ENCODE results near the gene HSD17B12.

Gene HSD17B12

GRCh38 chr11:43866520-43866919, 186.0 kb downstream of the HSD17B12 start:
- H3K9ac ChIP-seq (ENCODE audit: low read length in 5 of 5): no peak overlapping the region
- H3K27ac ChIP-seq (ENCODE audit: low read depth, low read length): no peak overlapping the region
- no peak overlapping the region for H3K4me3 ChIP-seq (ENCODE audit: low read depth in 1 of 5, low read length in 5 of 5)
- H3K27me3 ChIP-seq (ENCODE audit: control insufficient read depth in 5 of 5, insufficient read depth in 4 of 5, low read length in 5 of 5): peaks cover 0 to 7% (median 0%) of the 10 kb centered on the region in 5 donors
- peaks cover 0 to 3% (median 0%) of the 10 kb centered on the region in 5 donors for H3K4me1 ChIP-seq (ENCODE audit: control insufficient read depth in 5 of 5, insufficient read depth in 5 of 5, low read length in 5 of 5)
- no peaks in the 10 kb centered on the region for H3K9me3 ChIP-seq (ENCODE audit: control insufficient read depth in 5 of 5, low read length in 5 of 5)
- H3K36me3 ChIP-seq (ENCODE audit: control insufficient read depth in 5 of 5, insufficient read depth in 5 of 5, low read length in 5 of 5): no peaks in the 10 kb centered on the region

- Histone ChIP-seq H3K9ac (ENCODE audit: low read length in 5 of 5) (no peak overlapping the region), H3K27ac (ENCODE audit: low read depth, low read length) (no peak overlapping the region), H3K36me3 (ENCODE audit: control insufficient read depth in 5 of 5, insufficient read depth in 5 of 5, low read length in 5 of 5) (no peaks in the 10 kb centered on the region), H3K27me3 (ENCODE audit: control insufficient read depth in 5 of 5, insufficient read depth in 4 of 5, low read length in 5 of 5) (peaks cover 0 to 9% (median 0%) of the 10 kb centered on the region in 5 donors), H3K4me1 (ENCODE audit: control insufficient read depth in 5 of 5, insufficient read depth in 5 of 5, low read length in 5 of 5) (peaks cover 0 to 3% (median 0%) of the 10 kb centered on the region in 5 donors), H3K4me3 (ENCODE audit: low read depth in 1 of 5, low read length in 5 of 5) (no peak overlapping the region), H3K9me3 (ENCODE audit: control insufficient read depth in 5 of 5, low read length in 5 of 5) (no peaks in the 10 kb centered on the region)
Observed at GRCh38 chr11:43866969-43867368, 186.4 kb downstream of the HSD17B12 start.

GRCh38 chr11:43868852-43869567, 188.5 kb downstream of the HSD17B12 start:
- peaks cover 0 to 3% (median 0%) of the 10 kb centered on the region in 5 donors for H3K4me1 ChIP-seq (ENCODE audit: control insufficient read depth in 5 of 5, insufficient read depth in 5 of 5, low read length in 5 of 5)
- H3K9me3 ChIP-seq (ENCODE audit: control insufficient read depth in 5 of 5, low read length in 5 of 5): peaks cover 0 to 5% (median 0%) of the 10 kb centered on the region in 5 donors
- no peaks in the 10 kb centered on the region for H3K36me3 ChIP-seq (ENCODE audit: control insufficient read depth in 5 of 5, insufficient read depth in 5 of 5, low read length in 5 of 5)
- H3K27me3 ChIP-seq (ENCODE audit: control insufficient read depth in 5 of 5, insufficient read depth in 4 of 5, low read length in 5 of 5): peaks cover 0 to 15% (median 5%) of the 10 kb centered on the region in 5 donors
- H3K27ac ChIP-seq (ENCODE audit: low read depth, low read length): no peak overlapping the region
- H3K9ac ChIP-seq (ENCODE audit: low read length in 5 of 5): no peak overlapping the region
- no peak overlapping the region for H3K4me3 ChIP-seq (ENCODE audit: low read depth in 1 of 5, low read length in 5 of 5)

GRCh38 chr11:43871051-43871450, 190.5 kb downstream of the HSD17B12 start:
- no peak overlapping the region for H3K4me3 ChIP-seq (ENCODE audit: low read depth in 1 of 5, low read length in 5 of 5)
- H3K4me1 ChIP-seq (ENCODE audit: control insufficient read depth in 5 of 5, insufficient read depth in 5 of 5, low read length in 5 of 5): peaks cover 0 to 3% (median 0%) of the 10 kb centered on the region in 5 donors
- peaks cover 3 to 19% (median 10%) of the 10 kb centered on the region in 5 donors for H3K27me3 ChIP-seq (ENCODE audit: control insufficient read depth in 5 of 5, insufficient read depth in 4 of 5, low read length in 5 of 5)
- peaks cover 0 to 5% (median 0%) of the 10 kb centered on the region in 5 donors for H3K9me3 ChIP-seq (ENCODE audit: control insufficient read depth in 5 of 5, low read length in 5 of 5)
- H3K36me3 ChIP-seq (ENCODE audit: control insufficient read depth in 5 of 5, insufficient read depth in 5 of 5, low read length in 5 of 5): no peaks in the 10 kb centered on the region
- no peak overlapping the region for H3K27ac ChIP-seq (ENCODE audit: low read depth, low read length)
- no peak overlapping the region for H3K9ac ChIP-seq (ENCODE audit: low read length in 5 of 5)

GRCh38 chr11:43872995-43873394, 192.5 kb downstream of the HSD17B12 start:
- no peak overlapping the region for H3K27ac ChIP-seq (ENCODE audit: low read depth, low read length)
- peaks cover 0 to 3% (median 0%) of the 10 kb centered on the region in 5 donors for H3K4me1 ChIP-seq (ENCODE audit: control insufficient read depth in 5 of 5, insufficient read depth in 5 of 5, low read length in 5 of 5)
- peaks cover 0 to 5% (median 0%) of the 10 kb centered on the region in 5 donors for H3K9me3 ChIP-seq (ENCODE audit: control insufficient read depth in 5 of 5, low read length in 5 of 5)
- H3K27me3 ChIP-seq (ENCODE audit: control insufficient read depth in 5 of 5, insufficient read depth in 4 of 5, low read length in 5 of 5): peaks cover 13 to 37% (median 18%) of the 10 kb centered on the region in 5 donors
- no peak overlapping the region for H3K4me3 ChIP-seq (ENCODE audit: low read depth in 1 of 5, low read length in 5 of 5)
- no peaks in the 10 kb centered on the region for H3K36me3 ChIP-seq (ENCODE audit: control insufficient read depth in 5 of 5, insufficient read depth in 5 of 5, low read length in 5 of 5)
- H3K9ac ChIP-seq (ENCODE audit: low read length in 5 of 5): no peak overlapping the region

- H3K27ac ChIP-seq (ENCODE audit: low read depth, low read length): no peak overlapping the region
- H3K4me3 ChIP-seq (ENCODE audit: low read depth in 1 of 5, low read length in 5 of 5): no peak overlapping the region
- no peak overlapping the region for H3K9ac ChIP-seq (ENCODE audit: low read length in 5 of 5)
- H3K36me3 ChIP-seq (ENCODE audit: control insufficient read depth in 5 of 5, insufficient read depth in 5 of 5, low read length in 5 of 5): no peaks in the 10 kb centered on the region
- H3K27me3 ChIP-seq (ENCODE audit: control insufficient read depth in 5 of 5, insufficient read depth in 4 of 5, low read length in 5 of 5): peaks cover 13 to 43% (median 27%) of the 10 kb centered on the region in 5 donors
- peaks cover 0 to 3% (median 0%) of the 10 kb centered on the region in 5 donors for H3K4me1 ChIP-seq (ENCODE audit: control insufficient read depth in 5 of 5, insufficient read depth in 5 of 5, low read length in 5 of 5)
- peaks cover 0 to 5% (median 0%) of the 10 kb centered on the region in 5 donors for H3K9me3 ChIP-seq (ENCODE audit: control insufficient read depth in 5 of 5, low read length in 5 of 5)
Observed at GRCh38 chr11:43874078-43874477, 193.5 kb downstream of the HSD17B12 start.

- Histone ChIP-seq H3K27ac (ENCODE audit: low read depth, low read length) (no peak overlapping the region), H3K4me1 (ENCODE audit: control insufficient read depth in 5 of 5, insufficient read depth in 5 of 5, low read length in 5 of 5) (no peaks in the 10 kb centered on the region), H3K36me3 (ENCODE audit: control insufficient read depth in 5 of 5, insufficient read depth in 5 of 5, low read length in 5 of 5) (no peaks in the 10 kb centered on the region), H3K27me3 (ENCODE audit: control insufficient read depth in 5 of 5, insufficient read depth in 4 of 5, low read length in 5 of 5) (peaks cover 13 to 43% (median 27%) of the 10 kb centered on the region in 5 donors), H3K9me3 (ENCODE audit: control insufficient read depth in 5 of 5, low read length in 5 of 5) (peaks cover 0 to 5% (median 0%) of the 10 kb centered on the region in 5 donors), H3K9ac (ENCODE audit: low read length in 5 of 5) (no peak overlapping the region), H3K4me3 (ENCODE audit: low read depth in 1 of 5, low read length in 5 of 5) (no peak overlapping the region)
Observed at GRCh38 chr11:43874738-43875137, 194.2 kb downstream of the HSD17B12 start.

GRCh38 chr11:43879789-43880639, 199.5 kb downstream of the HSD17B12 start:
- H3K27ac ChIP-seq (ENCODE audit: low read depth, low read length): peak overlapping the region; percentile 66
- peaks cover 7 to 24% (median 20%) of the 10 kb centered on the region in 5 donors for H3K4me1 ChIP-seq (ENCODE audit: control insufficient read depth in 5 of 5, insufficient read depth in 5 of 5, low read length in 5 of 5)
- peaks cover 18 to 24% (median 22%) of the 10 kb centered on the region in 5 donors for H3K36me3 ChIP-seq (ENCODE audit: control insufficient read depth in 5 of 5, insufficient read depth in 5 of 5, low read length in 5 of 5)
- peak overlapping the region in 3 of 5 donors; percentile 92 to 97 (median 94) for H3K9ac ChIP-seq (ENCODE audit: low read length in 5 of 5)
- H3K27me3 ChIP-seq (ENCODE audit: control insufficient read depth in 5 of 5, insufficient read depth in 4 of 5, low read length in 5 of 5): peaks cover 10 to 29% (median 20%) of the 10 kb centered on the region in 5 donors
- H3K4me3 ChIP-seq (ENCODE audit: low read depth in 1 of 5, low read length in 5 of 5): peak overlapping the region; percentile 87 to 99 (median 98)
- H3K9me3 ChIP-seq (ENCODE audit: control insufficient read depth in 5 of 5, low read length in 5 of 5): no peaks in the 10 kb centered on the region

GRCh38 chr11:43880640-43881159, 200.2 kb downstream of the HSD17B12 start, which contains the start of gene ALKBH3:
Gene ALKBH3, plus strand, starts transcription at chr11:43880831. Its CDS starts 1,822 bp downstream, at chr11:43882653.
- peaks cover 10 to 24% (median 16%) of the 10 kb centered on the region in 5 donors for H3K27me3 ChIP-seq (ENCODE audit: control insufficient read depth in 5 of 5, insufficient read depth in 4 of 5, low read length in 5 of 5)
- peaks cover 22 to 31% (median 28%) of the 10 kb centered on the region in 5 donors for H3K36me3 ChIP-seq (ENCODE audit: control insufficient read depth in 5 of 5, insufficient read depth in 5 of 5, low read length in 5 of 5)
- peak within 1 kb of the TSS; percentile 79 to 97 (median 94) for H3K9ac ChIP-seq (ENCODE audit: low read length in 5 of 5)
- no peaks in the 10 kb centered on the region for H3K9me3 ChIP-seq (ENCODE audit: control insufficient read depth in 5 of 5, low read length in 5 of 5)
- H3K4me1 ChIP-seq (ENCODE audit: control insufficient read depth in 5 of 5, insufficient read depth in 5 of 5, low read length in 5 of 5): peaks cover 7 to 24% (median 20%) of the 10 kb centered on the region in 5 donors
- H3K27ac ChIP-seq (ENCODE audit: low read depth, low read length): peak within 1 kb of the TSS; percentile 66
- peak within 1 kb of the TSS; percentile 87 to 99 (median 98) for H3K4me3 ChIP-seq (ENCODE audit: low read depth in 1 of 5, low read length in 5 of 5)
